AG04450 (cell line): ENCODE measurements around the gene ZNF304. TPM values are rescaled to one million over a fixed set of nuclear protein-coding genes. Genes with fewer than 3 reads are reported as not detected.
A peak's percentile ranks its signal among the peaks of the same experiment; 100 is the strongest.

ENCODE experiments used
- CTCF ChIA-PET: fragments of 300-600, 350-600 bp; formaldehyde crosslinking; extraction: SDS; loops from one replicate; lab custom pipeline; 2022; ENCODE audit warnings: antibody characterized with exemption, inconsistent platforms; lab: Charles Lee
- POLR2A ChIA-PET: fragments of 350-600 bp; formaldehyde crosslinking; extraction: SDS; loops from one replicate; lab custom pipeline; 2021; ENCODE audit warnings: antibody characterized with exemption, inconsistent platforms; lab: Yijun Ruan, JAX
- DNase-seq: peaks from one replicate; pipeline ENCODE4 v3.0.0-alpha.2; 2011; ENCODE audit warnings: low read depth, low spot score
- H3K27ac ChIP-seq: one replicate; pipeline ENCODE4 v1.5.1; 2012; ENCODE audit warnings: low read depth, low read length, control low read depth
- H3K27me3 ChIP-seq: one replicate; pipeline ENCODE4 v1.6.0; 2012; ENCODE audit warnings: low read length; ENCODE audit not compliant: control insufficient read depth, insufficient read depth
- H3K4me3 ChIP-seq: 2 replicates; pipeline ENCODE4 v1.5.1; 2011; ENCODE audit warnings: mild to moderate bottlenecking, low read depth, low read length, control low read depth
- H3K9me3 ChIP-seq: 2 replicates; pipeline ENCODE4 v1.5.1; 2012; ENCODE audit warnings: low read length; ENCODE audit not compliant: control insufficient read depth, insufficient read depth
- polyA plus RNA-seq: library from polyadenylated mRNA; depleted of rRNA; stranded (reverse); fragments of >200 nt; gene quantifications from 2 replicates; pipeline ENCODE4 v1.2.3, GENCODE V29; 2011
- TF ChIP-seq, protein P1 (sequence below): IDR thresholded peaks from 2 replicates; pipeline ENCODE4 v1.5.1; 2011; ENCODE audit warnings: low read depth, low read length, control low read depth, inconsistent platforms

Gene ZNF304
- polyA plus RNA-seq, 1 experiment: 7.8 TPM

GRCh38 chr19:57320180-57321084 lies 30.6 kb upstream of the ZNF304 start, which contains the start of gene ZNF543:
Gene ZNF543, plus strand, starts transcription at chr19:57320472. Its CDS starts 382 bp downstream, at chr19:57320854.
- Histone ChIP-seq H3K9me3 (peaks cover 4% of the 10 kb centered on the region; the same call in 1 of the 2 replicates), H3K4me3 (peak within 1 kb of the TSS; percentile 85), H3K27me3 (peaks cover 4% of the 10 kb centered on the region), H3K27ac (peak within 1 kb of the TSS; percentile 81)
- ChIA-PET POLR2A (interaction anchor here (0.6 to 0.7 kb wide), 3 partner anchors 19 to 128 kb away, joined by 3 to 7 read pairs (median 7); no protein-coding TSS in a partner anchor), CTCF (interaction anchor here (0.6 to 0.8 kb wide), 2 partner anchors 19 to 74 kb away, joined by 3 read pairs; no protein-coding TSS in a partner anchor)
- TF ChIP-seq, protein P1, sequence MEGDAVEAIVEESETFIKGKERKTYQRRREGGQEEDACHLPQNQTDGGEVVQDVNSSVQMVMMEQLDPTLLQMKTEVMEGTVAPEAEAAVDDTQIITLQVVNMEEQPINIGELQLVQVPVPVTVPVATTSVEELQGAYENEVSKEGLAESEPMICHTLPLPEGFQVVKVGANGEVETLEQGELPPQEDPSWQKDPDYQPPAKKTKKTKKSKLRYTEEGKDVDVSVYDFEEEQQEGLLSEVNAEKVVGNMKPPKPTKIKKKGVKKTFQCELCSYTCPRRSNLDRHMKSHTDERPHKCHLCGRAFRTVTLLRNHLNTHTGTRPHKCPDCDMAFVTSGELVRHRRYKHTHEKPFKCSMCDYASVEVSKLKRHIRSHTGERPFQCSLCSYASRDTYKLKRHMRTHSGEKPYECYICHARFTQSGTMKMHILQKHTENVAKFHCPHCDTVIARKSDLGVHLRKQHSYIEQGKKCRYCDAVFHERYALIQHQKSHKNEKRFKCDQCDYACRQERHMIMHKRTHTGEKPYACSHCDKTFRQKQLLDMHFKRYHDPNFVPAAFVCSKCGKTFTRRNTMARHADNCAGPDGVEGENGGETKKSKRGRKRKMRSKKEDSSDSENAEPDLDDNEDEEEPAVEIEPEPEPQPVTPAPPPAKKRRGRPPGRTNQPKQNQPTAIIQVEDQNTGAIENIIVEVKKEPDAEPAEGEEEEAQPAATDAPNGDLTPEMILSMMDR: no peak
- DNase-seq: peak; percentile 86

DNA sequence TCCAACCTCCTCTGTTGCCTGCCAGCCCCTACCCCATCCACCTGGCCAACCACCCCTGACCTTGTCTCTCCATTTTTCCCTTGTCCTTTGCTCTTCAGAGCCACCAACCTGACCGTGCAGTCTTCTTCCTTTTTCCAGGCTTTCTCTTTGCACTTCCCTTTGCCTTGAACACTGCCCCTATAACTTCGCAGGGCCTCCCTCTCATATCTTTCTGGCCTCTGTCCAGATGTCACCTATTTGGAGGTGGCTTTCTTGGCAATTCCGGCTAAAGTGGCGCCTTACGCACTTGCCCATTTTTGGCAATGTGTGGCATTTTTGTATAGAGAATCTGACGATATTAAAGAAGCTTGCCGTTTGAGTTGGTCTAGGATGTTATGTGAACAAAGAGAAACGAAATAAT lies 30.0 kb upstream of the ZNF304 start:
- peaks cover 3% of the 10 kb centered on the region for H3K27me3 ChIP-seq
- POLR2A ChIA-PET: no interaction called here
- CTCF ChIA-PET: interaction anchor here (0.8 kb wide), 1 partner anchor 20 kb away, joined by 3 read pairs; no protein-coding TSS in a partner anchor
- TF ChIP-seq, protein P1: no peak
- no peak for DNase-seq
- H3K27ac ChIP-seq: no peak overlapping the region
- peak overlapping the region; percentile 85 for H3K4me3 ChIP-seq
- H3K9me3 ChIP-seq: peaks cover 4% of the 10 kb centered on the region; the same call in 1 of the 2 replicates

DNA sequence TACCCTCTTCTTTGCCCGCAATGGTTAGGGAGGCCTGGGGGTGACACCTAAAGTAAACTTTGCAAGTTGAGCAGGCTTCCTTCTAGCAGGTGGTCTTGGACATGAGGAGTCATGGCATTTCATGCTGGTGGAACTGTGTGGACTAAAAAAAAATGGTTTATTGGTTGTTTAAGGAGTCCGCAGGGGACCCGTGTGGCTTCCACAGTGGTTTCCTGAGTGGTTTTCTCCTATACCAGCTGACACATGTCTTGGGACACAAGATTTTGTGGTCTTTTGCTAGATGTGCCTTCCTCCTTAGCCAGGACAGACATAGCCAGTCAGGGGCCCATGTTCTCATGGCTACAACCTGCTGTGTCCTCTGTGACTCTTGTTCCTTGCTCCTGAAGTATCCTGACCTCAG lies 29.3 kb upstream of the ZNF304 start:
- H3K4me3 ChIP-seq: peak overlapping the region; percentile 85
- DNase-seq: no peak
- ChIA-PET CTCF (no interaction called here), POLR2A (no interaction called here)
- H3K9me3 ChIP-seq: peaks cover 4% of the 10 kb centered on the region; the same call in 1 of the 2 replicates
- TF ChIP-seq, protein P1: no peak
- H3K27ac ChIP-seq: peak overlapping the region; percentile 52
- H3K27me3 ChIP-seq: peaks cover under 1% of the 10 kb centered on the region

- POLR2A ChIA-PET: no interaction called here
These were observed 26.1 kb upstream of the ZNF304 start for GRCh38 chr19:57324992-57325391.

More at GRCh38 chr19:57324992-57325391, 26.1 kb upstream of the ZNF304 start:
- Histone ChIP-seq H3K27me3 (no peaks in the 10 kb centered on the region), H3K4me3 (no peak overlapping the region), H3K9me3 (peaks cover 12% of the 10 kb centered on the region), H3K27ac (no peak overlapping the region)
- TF ChIP-seq, protein P1: no peak
- no peak for DNase-seq
- CTCF ChIA-PET: no interaction called here
